H9 (cell line): ENCODE results near the gene ARSI. TPM values are rescaled to one million over a fixed set of nuclear protein-coding genes. Genes with fewer than 3 reads are reported as not detected.

Experiments
- DNase-seq: peaks from one replicate; pipeline ENCODE4 v3.0.0-alpha.2; 2017
- H2AFZ ChIP-seq: one replicate; pipeline ENCODE4 v1.6.1; 2013; ENCODE audit warnings: mild to moderate bottlenecking, low read length, control low read depth, moderate library complexity
- H2AK5ac ChIP-seq: 2 replicates; pipeline ENCODE4 v1.6.1; 2013; ENCODE audit warnings: low read length, control low read depth, mixed read lengths; ENCODE audit not compliant: insufficient read length
- H2BK120ac ChIP-seq: one replicate; pipeline ENCODE4 v1.6.1; 2013; ENCODE audit warnings: low read depth, mild to moderate bottlenecking, low read length, control low read depth, inconsistent platforms; ENCODE audit not compliant: poor library complexity, severe bottlenecking
- H2BK12ac ChIP-seq: 2 replicates; pipeline ENCODE4 v1.6.1; 2013; ENCODE audit warnings: low read length, control low read depth, mixed read lengths, low read depth; ENCODE audit not compliant: insufficient read length
- H2BK15ac ChIP-seq: 2 replicates; pipeline ENCODE4 v1.6.1; 2013; ENCODE audit warnings: low read depth, low read length, control low read depth
- H2BK20ac ChIP-seq: one replicate; pipeline ENCODE4 v1.6.1; 2013; ENCODE audit warnings: low read depth, mild to moderate bottlenecking, low read length, control low read depth, inconsistent platforms; ENCODE audit not compliant: poor library complexity, severe bottlenecking
- H2BK5ac ChIP-seq: 2 replicates; pipeline ENCODE4 v1.6.1; 2013; ENCODE audit warnings: low read length, control low read depth, mixed read lengths; ENCODE audit not compliant: insufficient read length
- H3K14ac ChIP-seq: 2 replicates; pipeline ENCODE4 v1.6.1; 2013; ENCODE audit warnings: low read length, control low read depth; ENCODE audit not compliant: insufficient read depth
- H3K18ac ChIP-seq: 2 replicates; pipeline ENCODE4 v1.6.1; 2013; ENCODE audit warnings: low read depth, mild to moderate bottlenecking, mixed read lengths, low read length, control low read depth; ENCODE audit not compliant: insufficient read length
- H3K23ac ChIP-seq: 2 replicates; pipeline ENCODE4 v1.6.1; 2013; ENCODE audit warnings: low read length, control low read depth, mixed read lengths, low read depth; ENCODE audit not compliant: insufficient read length
- H3K23me2 ChIP-seq: 2 replicates; pipeline ENCODE4 v1.6.1; 2013; ENCODE audit warnings: low read depth, mild to moderate bottlenecking, mixed read lengths, low read length, control low read depth; ENCODE audit not compliant: insufficient read length, poor library complexity, severe bottlenecking
- H3K27ac ChIP-seq: 2 replicates; pipeline ENCODE4 v1.5.1; 2013; ENCODE audit warnings: low read length, control low read depth, mixed read lengths, low read depth; ENCODE audit not compliant: insufficient read length
- H3K27me3 ChIP-seq: 2 replicates; pipeline ENCODE4 v1.6.1; 2013; ENCODE audit warnings: low read length, control low read depth, inconsistent platforms; ENCODE audit not compliant: insufficient read depth
- H3K4ac ChIP-seq: 2 replicates; pipeline ENCODE4 v1.6.1; 2013; ENCODE audit warnings: low read depth, mild to moderate bottlenecking, control low read depth, inconsistent platforms, low read length, moderate library complexity
- H3K4me1 ChIP-seq: 2 replicates; pipeline ENCODE4 v1.6.1; 2013; ENCODE audit warnings: low read length, control low read depth, inconsistent platforms; ENCODE audit not compliant: insufficient read depth
- H3K4me2 ChIP-seq: 2 replicates; pipeline ENCODE4 v1.6.1; 2013; ENCODE audit warnings: low read length, control low read depth, mixed read lengths; ENCODE audit not compliant: insufficient read length, insufficient read depth
- H3K56ac ChIP-seq: 2 replicates; pipeline ENCODE4 v1.6.1; 2013; ENCODE audit warnings: low read depth, mild to moderate bottlenecking, mixed read lengths, low read length, control low read depth; ENCODE audit not compliant: insufficient read length
- H3K79me1 ChIP-seq: 2 replicates; pipeline ENCODE4 v1.6.1; 2013; ENCODE audit warnings: low read depth, mild to moderate bottlenecking, moderate library complexity, low read length, control low read depth, inconsistent platforms; ENCODE audit not compliant: insufficient read depth, poor library complexity, severe bottlenecking
- H3K79me2 ChIP-seq: 2 replicates; pipeline ENCODE4 v1.6.1; 2013; ENCODE audit warnings: low read length, control low read depth, inconsistent platforms; ENCODE audit not compliant: insufficient read depth
- H3K9ac ChIP-seq: 2 replicates; pipeline ENCODE4 v1.6.1; 2013; ENCODE audit warnings: low read length, control low read depth, mixed read lengths; ENCODE audit not compliant: insufficient read length; ENCODE audit errors: extremely low read depth
- H3K9me3 ChIP-seq: one replicate; pipeline ENCODE4 v1.6.1; 2013; ENCODE audit warnings: low read depth, low read length, inconsistent platforms; ENCODE audit not compliant: control insufficient read depth
- H3T11ph ChIP-seq: one replicate; pipeline ENCODE4 v1.6.1; 2013; ENCODE audit warnings: mild to moderate bottlenecking, low read length, control low read depth, inconsistent platforms
- H4K20me1 ChIP-seq: one replicate; pipeline ENCODE4 v1.6.1; 2013; ENCODE audit not compliant: control insufficient read depth, insufficient read length, insufficient read depth
- H4K5ac ChIP-seq: 2 replicates; pipeline ENCODE4 v1.6.1; 2013; ENCODE audit warnings: low read depth, mild to moderate bottlenecking, mixed read lengths, low read length, control low read depth; ENCODE audit not compliant: insufficient read length
- H4K8ac ChIP-seq: replicated peaks from 2 replicates; pipeline ENCODE4 v1.6.1; 2013; ENCODE audit warnings: low read length, control low read depth, mixed read lengths, low read depth; ENCODE audit not compliant: insufficient read length
- H4K91ac ChIP-seq: 2 replicates; pipeline ENCODE4 v1.6.1; 2013; ENCODE audit warnings: low read depth, mild to moderate bottlenecking, moderate library complexity, mixed read lengths, low read length, control low read depth; ENCODE audit not compliant: insufficient read length
- H3K27ac Mint-ChIP-seq, 3 experiments: 2 replicates in 2 of 3; 3 replicates in 1 of 3; pipeline ENCODE4 v1.8.0; 2020 to 2021; ENCODE audit warnings: mixed read lengths in 3 of 3, mild to moderate bottlenecking in 1 of 3, moderate library complexity in 1 of 3
- H3K27me3 Mint-ChIP-seq: 2 replicates; pipeline ENCODE4 v1.8.0; 2021; ENCODE audit warnings: low read depth, mild to moderate bottlenecking, moderate library complexity, mixed read lengths
- H3K36me3 Mint-ChIP-seq, 3 experiments: 2 replicates in 2 of 3; 3 replicates in 1 of 3; pipeline ENCODE4 v1.8.0; 2020 to 2021; ENCODE audit warnings: low read depth in 3 of 3, mixed read lengths in 3 of 3; ENCODE audit not compliant: insufficient read depth in 1 of 3
- H3K4me1 Mint-ChIP-seq, 2 experiments: 2 replicates each; pipeline ENCODE4 v1.8.0; 2020; ENCODE audit warnings: mixed read lengths in 2 of 2
- H3K4me3 Mint-ChIP-seq, 2 experiments: 2 replicates in 1 of 2; 3 replicates in 1 of 2; pipeline ENCODE4 v1.8.0; 2020 to 2021; ENCODE audit warnings: mild to moderate bottlenecking in 2 of 2, mixed read lengths in 2 of 2, moderate library complexity in 1 of 2
- H3K9me3 Mint-ChIP-seq, 2 experiments: 2 replicates in 1 of 2; 3 replicates in 1 of 2; pipeline ENCODE4 v1.8.0; 2020; ENCODE audit warnings: mild to moderate bottlenecking in 2 of 2, mixed read lengths in 2 of 2, moderate library complexity in 1 of 2
- CTCF ChIP-seq: fragments of 200-600 bp; sonication (generic); conservative IDR thresholded peaks from 3 replicates; pipeline ENCODE4 v1.8.0; 2021; ENCODE audit warnings: antibody characterized with exemption, mild to moderate bottlenecking
- WGBS: extraction: QIAGEN DNeasy Blood & Tissue Kit; methylation state at CpG from one replicate; pipeline ENCODE4 v1.1.7; 2013; ENCODE audit warnings: missing lambda C conversion rate, low lambda C conversion rate, mixed read lengths; ENCODE audit not compliant: insufficient read length; ENCODE audit errors: extremely low coverage; 5-methylcytosine and 5-hydroxymethylcytosine counted together
- total RNA-seq: library from RNA; stranded (reverse); gene quantifications from 2 replicates; pipeline ENCODE4 v1.2.1, GENCODE V29; 2021

ARSI gene
- total RNA-seq, 1 experiment from 2014 or later, result 1.7 TPM

- Histone ChIP-seq H3K27me3 (no peaks in the 10 kb centered on the region), H4K8ac (no peak overlapping the region), H4K20me1 (no peaks in the 10 kb centered on the region), H3K79me2 (no peaks in the 10 kb centered on the region), H3K27ac (no peak overlapping the region), H4K91ac (no peak overlapping the region), H3K4me1 (no peaks in the 10 kb centered on the region), H3K14ac (no peak overlapping the region), H3K56ac (no peak overlapping the region), H3K4me2 (no peak overlapping the region), H2BK12ac (no peak overlapping the region), H3K79me1 (no peaks in the 10 kb centered on the region), H2BK20ac (no peak overlapping the region), H3K9ac (no peak overlapping the region), H3K23ac (no peak overlapping the region), H3T11ph (no peak overlapping the region), H3K23me2 (no peaks in the 10 kb centered on the region), H2AFZ (no peak overlapping the region), H2AK5ac (no peak overlapping the region), H2BK120ac (no peak overlapping the region), H3K9me3 (no peaks in the 10 kb centered on the region), H3K4ac (no peak overlapping the region), H3K18ac (no peak overlapping the region), H4K5ac (no peak overlapping the region), H2BK5ac (no peak overlapping the region), H2BK15ac (no peak overlapping the region)
- H3K4me1 Mint-ChIP-seq, result peaks cover 9 to 26% of the 10 kb centered on the region in 2 experiments
- H3K27me3 Mint-ChIP-seq, result peaks cover 16% of the 10 kb centered on the region
- H3K4me3 Mint-ChIP-seq, result no peak overlapping the region
- no peak for DNase-seq
- no peaks in the 10 kb centered on the region for H3K9me3 Mint-ChIP-seq
- no peaks in the 10 kb centered on the region for H3K36me3 Mint-ChIP-seq
- no CpG with 5 or more reads among the region's 8 CpGs for WGBS
- TF ChIP-seq CTCF, result no peak
- H3K27ac Mint-ChIP-seq, result no peak overlapping the region
Observed at GRCh38 chr5:150281987-150282386, 20.7 kb downstream of the ARSI start.
